ENCODE measurements around the gene KLHL18.
"Not testable (repeated sequence)": the region's sequence is repeated elsewhere in the genome, so short reads cannot be mapped to it uniquely, and the experiment has no call there.

KLHL18 gene

DNA sequence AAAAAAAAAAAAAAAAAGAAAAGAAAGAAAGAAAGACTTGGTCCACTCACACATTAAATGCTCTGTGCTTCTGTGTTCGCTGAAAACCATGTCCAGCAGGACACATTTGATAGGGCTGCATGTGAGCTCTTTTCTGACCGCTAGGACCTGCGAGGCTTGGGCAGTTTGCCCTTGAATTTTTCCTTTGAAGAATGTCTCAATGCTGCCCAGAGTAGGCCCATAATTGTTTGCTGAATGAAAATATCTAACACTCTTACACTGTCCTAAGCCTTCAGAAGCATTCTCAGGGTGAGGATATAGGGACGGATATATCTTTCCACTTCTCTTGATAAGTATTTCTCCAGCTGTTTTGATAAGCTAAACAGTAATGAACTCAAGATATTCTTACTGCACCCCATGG is 6.2 kb upstream of the KLHL18 start:
- TF ChIP-seq, protein P1, sequence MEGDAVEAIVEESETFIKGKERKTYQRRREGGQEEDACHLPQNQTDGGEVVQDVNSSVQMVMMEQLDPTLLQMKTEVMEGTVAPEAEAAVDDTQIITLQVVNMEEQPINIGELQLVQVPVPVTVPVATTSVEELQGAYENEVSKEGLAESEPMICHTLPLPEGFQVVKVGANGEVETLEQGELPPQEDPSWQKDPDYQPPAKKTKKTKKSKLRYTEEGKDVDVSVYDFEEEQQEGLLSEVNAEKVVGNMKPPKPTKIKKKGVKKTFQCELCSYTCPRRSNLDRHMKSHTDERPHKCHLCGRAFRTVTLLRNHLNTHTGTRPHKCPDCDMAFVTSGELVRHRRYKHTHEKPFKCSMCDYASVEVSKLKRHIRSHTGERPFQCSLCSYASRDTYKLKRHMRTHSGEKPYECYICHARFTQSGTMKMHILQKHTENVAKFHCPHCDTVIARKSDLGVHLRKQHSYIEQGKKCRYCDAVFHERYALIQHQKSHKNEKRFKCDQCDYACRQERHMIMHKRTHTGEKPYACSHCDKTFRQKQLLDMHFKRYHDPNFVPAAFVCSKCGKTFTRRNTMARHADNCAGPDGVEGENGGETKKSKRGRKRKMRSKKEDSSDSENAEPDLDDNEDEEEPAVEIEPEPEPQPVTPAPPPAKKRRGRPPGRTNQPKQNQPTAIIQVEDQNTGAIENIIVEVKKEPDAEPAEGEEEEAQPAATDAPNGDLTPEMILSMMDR (IDR thresholded peaks at IDR 0.05), result no peak
- H3K27ac ChIP-seq, result no peak overlapping the region
- no peak overlapping the region for H3K4me3 ChIP-seq
- no peak for DNase-seq (ENCODE audit: low spot score)

DNA sequence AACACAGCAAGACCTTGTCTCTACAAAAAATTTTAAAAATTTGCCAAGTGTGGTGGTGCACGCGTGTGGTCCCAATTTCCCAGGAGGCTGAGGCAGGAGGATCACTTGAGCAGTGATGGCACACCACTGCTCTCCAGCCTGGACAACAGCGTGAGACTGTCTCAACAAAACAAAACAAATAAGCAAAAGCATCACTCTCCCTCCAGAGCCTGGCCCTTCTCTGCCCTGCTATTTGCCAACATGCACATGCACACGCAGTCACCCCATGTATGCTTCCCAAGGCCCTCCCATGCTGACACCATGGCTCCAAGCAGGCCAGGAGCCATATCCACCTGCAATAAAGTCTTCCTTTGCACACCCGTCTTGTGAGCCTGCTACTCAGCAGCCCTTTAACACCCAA is 2.2 kb upstream of the KLHL18 start:
- H3K4me3 ChIP-seq, result no peak overlapping the region
- no peak overlapping the region for H3K27ac ChIP-seq
- DNase-seq (ENCODE audit: low spot score), result no peak
- TF ChIP-seq, protein P1 (IDR thresholded peaks at IDR 0.05), result no peak

DNA sequence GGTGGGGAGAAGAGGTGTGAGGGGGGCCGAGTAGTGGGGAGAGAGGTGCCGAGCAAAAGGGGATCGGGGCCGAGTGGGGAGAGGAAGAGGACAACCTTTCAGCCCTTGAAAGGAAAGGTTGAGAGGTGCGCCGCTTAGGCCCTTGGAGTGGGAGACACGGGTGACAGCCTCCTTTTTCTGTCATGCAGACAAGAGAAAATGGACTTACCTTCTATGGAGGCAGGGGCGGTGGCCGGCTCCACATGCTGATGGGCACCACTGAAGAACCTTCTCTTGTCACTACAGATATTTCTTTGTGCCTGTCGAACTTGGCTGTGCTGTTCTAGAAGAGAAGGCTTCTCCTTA is 421 bp downstream of the KLHL18 start:
- peak overlapping the region; percentile 85 to 97 for H3K27ac ChIP-seq
- DNase-seq (ENCODE audit: low spot score), result no peak
- H3K4me3 ChIP-seq, result peak overlapping the region; percentile 82
- TF ChIP-seq, protein P1 (IDR thresholded peaks at IDR 0.05), result no peak

GRCh38 chr3:47283591-47284364 is 1.0 kb downstream of the KLHL18 start:
- TF ChIP-seq, protein P1 (IDR thresholded peaks at IDR 0.05), result no peak
- DNase-seq (ENCODE audit: low spot score), result no peak

GRCh38 chr3:47288966-47289910 is 6.5 kb downstream of the KLHL18 start:
- Histone ChIP-seq H3K4me3 (no peak overlapping the region), H3K27ac (no peak overlapping the region)
- TF ChIP-seq, protein P1 (IDR thresholded peaks at IDR 0.05), result no peak
- no peak for DNase-seq (ENCODE audit: low spot score)

More at GRCh38 chr3:47283591-47284364, 1.0 kb downstream of the KLHL18 start:
- peak overlapping the region in 1 of 2 donors; percentile 97 for H3K27ac ChIP-seq
- H3K4me3 ChIP-seq, result peak overlapping the region; percentile 82

DNA sequence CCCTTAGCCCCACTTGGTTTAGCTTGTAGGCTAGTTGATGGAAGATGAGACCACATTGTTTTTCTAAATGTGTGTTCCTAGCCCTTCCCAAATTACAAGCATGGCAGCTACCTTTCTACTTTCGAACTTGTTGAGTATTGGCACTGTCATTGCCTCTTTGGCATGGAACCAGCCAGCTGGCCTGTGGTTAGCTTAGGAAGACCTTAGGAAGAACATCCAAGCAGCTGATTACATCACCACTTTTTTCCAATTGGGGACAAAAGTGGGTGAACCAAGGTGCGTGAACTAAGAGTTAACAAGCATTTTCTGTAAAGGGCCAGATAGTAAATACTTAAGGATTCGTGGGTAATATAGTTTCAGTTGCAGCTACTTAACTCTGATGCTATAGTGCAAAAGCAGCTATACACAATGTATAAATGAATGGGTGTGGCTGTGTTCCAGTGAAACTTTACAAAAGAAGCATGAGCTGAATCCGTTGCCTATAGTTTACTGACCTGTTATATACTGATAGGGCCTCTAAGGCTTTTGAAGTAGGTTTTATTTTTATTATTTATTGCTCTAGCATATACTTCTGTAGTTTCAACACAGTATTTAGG is 8.5 kb downstream of the KLHL18 start:
- no peak overlapping the region for H3K27ac ChIP-seq
- H3K4me3 ChIP-seq, result no peak overlapping the region
- TF ChIP-seq, protein P1 (IDR thresholded peaks at IDR 0.05), result no peak
- no peak for DNase-seq (ENCODE audit: low spot score)

GRCh38 chr3:47291754-47292420 is 9.1 kb downstream of the KLHL18 start:
- not testable (repeated sequence) for DNase-seq (ENCODE audit: low spot score); H3K4me3 ChIP-seq; H3K27ac ChIP-seq
